ENCODE measurements around the gene B4GAT1.

B4GAT1 gene

DNA sequence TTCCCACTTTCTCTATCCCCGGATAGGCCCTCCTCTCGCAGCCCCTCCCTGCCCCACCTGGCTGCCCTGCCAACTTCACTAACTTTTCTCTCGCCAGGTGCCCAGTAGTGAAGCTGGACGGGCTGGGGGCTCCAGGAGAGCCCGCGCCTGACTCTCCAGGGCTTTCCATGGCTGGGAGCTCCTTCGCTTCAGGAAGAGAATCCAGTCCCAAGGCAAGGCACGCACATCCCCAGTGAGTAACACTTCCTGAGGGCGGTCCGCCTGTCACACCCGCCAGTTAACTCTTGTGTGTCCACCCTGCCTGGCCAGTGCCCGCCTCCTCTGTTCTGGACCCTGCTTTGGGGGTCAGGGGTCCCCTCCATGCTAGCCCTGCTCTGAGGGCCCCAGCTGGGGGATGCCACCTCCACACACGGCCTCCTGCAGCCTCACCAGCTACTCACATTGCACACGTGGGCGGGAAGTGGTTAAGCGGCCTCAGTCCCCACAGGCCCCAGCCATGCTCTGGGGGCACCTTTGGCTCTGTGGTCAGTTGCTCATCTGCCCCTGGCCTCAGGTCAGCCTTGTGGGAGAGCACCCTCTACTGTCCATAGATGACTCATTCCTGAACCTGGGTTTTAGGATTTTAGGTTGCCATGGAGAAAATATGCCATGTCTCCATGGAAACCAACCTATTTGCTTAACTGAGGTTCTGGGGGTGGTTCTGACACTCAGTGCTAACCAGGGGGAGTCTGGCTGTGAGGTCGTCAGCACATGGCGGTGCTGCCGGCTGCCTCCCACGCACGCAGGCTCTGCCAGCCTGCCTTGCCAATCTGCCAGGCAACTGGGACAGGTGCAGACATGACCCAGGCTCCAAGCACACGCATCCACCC is 11.0 kb downstream of the B4GAT1 start, which contains the start of gene RIN1:
TSS of gene RIN1 (minus strand) at position 201 of the 869 bp plus-strand sequence. CDS start at position 169, 32 bp downstream.
- DNase-seq = peak; percentile 49 to 53

GRCh38 chr11:66335531-66336233 is 11.7 kb downstream of the B4GAT1 start:
- no peak for DNase-seq

- peak in 1 of 2 donors; percentile 20 for DNase-seq
Measured at GRCh38 chr11:66334605-66335442, 12.6 kb downstream of the B4GAT1 start.

DNA sequence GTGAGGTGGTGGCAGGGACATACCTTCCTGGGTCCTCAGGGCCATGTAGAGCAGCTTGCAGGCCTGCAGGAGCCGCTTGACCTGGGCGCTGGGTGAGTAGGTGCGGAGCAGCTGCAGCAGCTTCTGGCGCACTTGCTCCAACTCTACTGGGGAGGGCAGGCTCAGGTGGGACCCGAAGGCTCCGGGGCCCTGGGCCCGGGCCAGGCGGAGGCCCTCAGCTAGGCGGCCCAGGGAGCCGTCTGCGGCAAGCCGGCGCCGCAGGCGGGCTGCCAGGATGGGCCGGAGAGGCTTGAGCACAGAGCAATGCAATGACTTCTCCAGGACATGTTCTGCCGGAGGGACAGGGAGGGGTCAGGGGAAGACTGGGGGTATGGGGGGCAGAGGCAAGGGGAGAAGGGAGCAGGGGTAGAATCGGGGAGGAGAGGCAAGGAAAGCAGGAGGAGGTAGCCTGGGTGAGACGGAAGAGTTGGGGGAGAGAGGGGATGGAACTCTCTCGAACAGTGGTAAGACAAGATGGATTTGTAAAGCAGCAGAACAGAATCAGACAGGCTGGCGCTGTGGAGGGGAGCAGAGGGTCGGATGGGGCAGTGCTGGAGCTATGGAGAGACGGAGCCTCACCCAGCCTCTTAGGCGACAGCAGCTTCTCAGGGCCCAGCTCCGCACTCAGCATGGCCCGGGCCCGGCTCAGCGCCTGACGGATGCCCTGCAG is 13.4 kb downstream of the B4GAT1 start:
- no peak for DNase-seq

DNA sequence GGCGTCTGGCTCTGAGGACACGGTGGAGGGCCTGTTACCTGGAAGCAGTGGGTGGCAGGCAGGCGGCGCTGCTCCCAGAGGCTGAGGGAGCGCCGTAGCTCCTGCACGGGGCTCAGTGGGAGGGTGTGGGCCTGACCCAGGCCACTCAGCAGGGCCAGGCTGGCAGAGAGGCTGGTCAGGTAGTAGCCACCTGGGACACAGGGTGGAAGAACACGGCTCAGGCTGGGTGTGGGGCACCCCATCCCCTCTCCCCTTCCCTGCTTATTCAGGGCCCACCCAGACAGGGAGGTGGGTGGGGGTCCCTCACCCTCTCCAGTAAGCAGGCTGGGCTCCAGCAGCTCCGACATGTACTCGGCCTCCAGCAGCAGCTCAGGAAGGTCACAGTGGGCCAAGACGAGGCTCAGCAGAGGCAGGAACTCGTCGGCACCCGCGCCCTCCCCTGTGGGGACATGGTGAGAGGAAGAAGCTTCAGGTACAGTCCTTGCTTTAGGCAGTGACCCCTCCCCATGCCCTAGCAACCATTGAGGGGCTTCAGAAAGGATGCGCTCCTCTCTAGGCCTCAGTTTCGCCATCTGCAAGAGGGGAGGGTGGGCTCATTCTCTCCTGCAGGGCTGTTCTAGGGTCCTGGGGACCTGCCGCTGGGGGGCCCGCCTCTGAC is 14.1 kb downstream of the B4GAT1 start:
- DNase-seq = no peak

- DNase-seq = no peak
Measured at GRCh38 chr11:66332371-66333219, 14.8 kb downstream of the B4GAT1 start.

GRCh38 chr11:66331542-66332370 is 15.7 kb downstream of the B4GAT1 start:
- DNase-seq = no peak

DNA sequence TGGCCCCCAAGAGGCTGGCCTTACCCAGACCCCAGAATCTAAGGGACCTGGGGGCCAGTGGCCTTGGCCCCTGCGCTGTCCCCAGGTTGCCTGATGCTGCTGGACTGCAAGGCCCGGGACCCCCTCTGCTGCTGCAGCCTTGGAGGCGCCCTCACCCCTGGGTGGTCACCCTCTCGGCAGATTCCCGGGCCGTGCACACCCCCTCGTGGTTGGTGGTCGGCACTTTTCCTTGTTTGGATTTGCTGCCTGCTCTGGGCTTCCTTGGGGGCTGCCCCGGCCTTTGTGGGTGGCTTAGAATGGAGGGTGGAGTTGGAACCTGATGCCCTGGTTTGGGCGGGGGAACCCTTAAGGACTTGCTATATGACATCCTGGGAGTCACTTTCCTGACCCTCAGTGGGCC is 16.5 kb downstream of the B4GAT1 start:
- DNase-seq = no peak

- DNase-seq = no peak
Measured at GRCh38 chr11:66329165-66329673, 18.2 kb downstream of the B4GAT1 start.

- DNase-seq = peak; percentile 80 to 87
Measured at GRCh38 chr11:66328302-66329144, 18.9 kb downstream of the B4GAT1 start.

DNA sequence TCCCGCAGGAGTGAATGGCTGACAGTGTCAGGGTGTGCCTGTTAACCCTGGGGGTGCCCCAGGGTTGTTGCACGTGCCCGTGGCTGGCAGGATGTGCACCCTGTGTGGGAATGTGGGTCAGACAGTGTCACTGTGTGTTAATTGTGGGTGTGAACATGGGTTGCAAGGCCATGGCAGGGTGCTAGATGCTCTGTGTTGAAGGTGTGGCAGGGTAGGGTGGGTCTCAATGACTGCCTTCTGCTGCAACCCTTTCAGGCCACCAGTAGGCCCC is 19.5 kb downstream of the B4GAT1 start:
- DNase-seq = peak; percentile 44 to 69

DNA sequence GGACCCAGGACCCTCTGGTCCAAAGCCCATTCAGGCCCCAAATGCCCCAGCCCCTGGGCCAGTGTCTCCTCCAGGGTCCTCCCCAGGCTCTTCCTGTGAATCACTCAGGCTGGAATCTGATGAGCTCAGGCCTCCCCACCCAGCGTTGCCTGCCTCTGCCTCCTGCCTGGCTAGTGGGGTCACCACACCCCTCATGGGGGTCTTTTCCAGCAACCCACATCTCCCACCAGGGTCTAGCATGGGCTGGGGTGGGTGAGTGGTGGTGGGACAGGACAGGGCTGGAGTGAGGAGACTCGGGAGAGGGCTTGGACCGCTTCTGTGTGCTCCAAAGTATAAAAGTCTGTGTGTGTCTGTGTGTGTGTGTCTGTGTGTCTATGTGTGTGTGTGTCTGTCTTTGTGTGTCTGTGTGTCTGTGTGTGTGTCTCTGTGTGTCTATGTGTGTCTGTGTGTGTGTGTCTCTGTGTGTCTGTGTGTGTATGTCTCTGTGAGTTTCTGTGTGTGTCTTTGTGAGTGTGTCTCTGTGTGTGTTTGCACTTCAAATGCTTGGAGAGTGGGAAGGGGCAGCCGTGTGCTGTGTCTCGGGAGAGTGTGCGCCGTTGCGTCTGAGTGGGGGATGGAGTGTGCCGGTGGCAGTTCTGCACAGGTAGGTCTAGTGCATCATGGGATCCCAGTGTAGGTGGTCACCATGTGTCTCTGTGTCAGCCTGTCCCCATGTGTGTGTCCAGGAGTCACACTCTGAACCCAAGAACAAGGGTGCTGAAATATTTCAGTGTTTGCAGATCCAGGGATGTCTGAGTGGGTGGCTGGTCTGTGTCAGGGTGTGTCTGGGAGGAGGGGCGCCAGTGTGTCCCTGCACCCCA is 20.0 kb downstream of the B4GAT1 start:
- no peak for DNase-seq

DNA sequence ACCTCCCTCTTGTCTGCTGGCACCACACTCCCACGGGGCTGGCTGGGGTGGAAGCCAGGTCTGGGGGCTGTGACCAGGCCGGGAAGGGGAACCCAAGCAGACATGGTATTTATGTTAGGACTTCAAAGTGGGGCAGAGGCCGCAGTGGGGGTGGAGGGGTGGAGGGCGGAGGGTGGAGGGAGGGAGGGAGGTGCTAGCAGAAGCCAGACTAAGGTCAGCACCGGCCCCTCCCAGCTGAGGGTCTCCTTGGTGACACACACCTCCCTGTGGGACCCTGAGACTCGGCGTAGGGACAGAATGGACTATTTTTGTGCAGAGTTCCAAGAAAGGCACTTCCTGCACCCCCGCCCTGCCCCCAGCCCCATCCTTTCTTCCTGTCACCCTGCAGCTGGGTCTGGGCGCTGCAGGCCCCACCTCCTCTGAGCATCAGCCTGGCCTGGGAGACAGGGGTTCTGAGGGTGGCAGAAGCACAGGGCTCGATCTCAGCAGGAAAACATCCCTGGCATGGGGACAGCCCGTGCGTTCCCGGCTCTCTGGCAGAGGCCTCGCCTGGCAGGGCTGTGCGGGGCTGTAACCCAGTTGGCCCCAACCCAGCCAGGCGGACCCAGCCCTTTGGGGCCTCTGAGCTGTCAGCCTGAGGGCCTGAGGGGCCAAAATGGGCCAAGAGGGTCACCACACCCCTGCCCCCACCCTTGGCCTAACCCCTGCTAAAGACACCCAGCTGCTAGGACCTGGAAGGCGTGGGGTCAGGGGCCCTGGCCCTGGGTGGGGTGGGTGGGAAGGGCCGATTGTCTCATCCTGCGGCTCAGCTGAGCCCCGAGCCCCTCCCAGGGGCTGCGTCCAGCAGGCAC is 20.9 kb downstream of the B4GAT1 start:
- peak; percentile 20 to 46 for DNase-seq

GRCh38 chr11:66325263-66325671 is 22.2 kb downstream of the B4GAT1 start:
- no peak for DNase-seq

- no peak for DNase-seq
Measured at GRCh38 chr11:66324664-66325063, 22.8 kb downstream of the B4GAT1 start.

GRCh38 chr11:66323684-66324083 is 23.7 kb downstream of the B4GAT1 start:
- no peak for DNase-seq
